Hepatocyte (in vitro differentiated cells): ENCODE results near the gene HDAC8.

ENCODE experiments used
- EZH2phosphoT487 ChIP-seq: fragments of 200-600 bp; sonication (generic); IDR thresholded peaks from one replicate; pipeline ENCODE4 v1.6.1; 2018; ENCODE audit warnings: antibody characterized with exemption, mild to moderate bottlenecking, low read depth, moderate library complexity; ENCODE audit not compliant: unreplicated experiment, severe bottlenecking
- TF ChIP-seq, protein P1 (sequence below): fragments of 200-600 bp; sonication (generic); IDR thresholded peaks from 2 replicates; pipeline ENCODE4 v1.5.1; 2016; ENCODE audit warnings: antibody characterized with exemption, mild to moderate bottlenecking; ENCODE audit not compliant: poor library complexity

DNA sequence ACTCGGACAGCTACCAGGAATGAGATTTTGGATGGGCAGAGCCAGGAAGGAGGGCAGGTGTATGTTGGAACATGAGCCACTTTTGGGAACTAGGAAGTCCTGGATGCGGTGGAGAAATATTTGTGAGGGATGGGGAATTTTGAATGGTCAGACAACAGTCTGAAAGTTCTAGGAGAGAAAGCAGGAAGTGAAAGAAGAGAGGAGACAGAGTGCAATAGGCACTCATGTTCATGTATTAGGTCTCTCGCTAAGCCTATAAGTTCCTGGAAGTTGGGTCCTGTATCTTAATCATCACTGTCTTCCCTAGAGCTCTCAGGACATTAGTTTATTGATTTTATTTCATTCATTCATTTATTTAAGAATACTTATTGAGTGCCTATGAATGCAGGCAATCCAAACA lies 201.2 kb downstream of the HDAC8 start:
- TF ChIP-seq, protein P1, sequence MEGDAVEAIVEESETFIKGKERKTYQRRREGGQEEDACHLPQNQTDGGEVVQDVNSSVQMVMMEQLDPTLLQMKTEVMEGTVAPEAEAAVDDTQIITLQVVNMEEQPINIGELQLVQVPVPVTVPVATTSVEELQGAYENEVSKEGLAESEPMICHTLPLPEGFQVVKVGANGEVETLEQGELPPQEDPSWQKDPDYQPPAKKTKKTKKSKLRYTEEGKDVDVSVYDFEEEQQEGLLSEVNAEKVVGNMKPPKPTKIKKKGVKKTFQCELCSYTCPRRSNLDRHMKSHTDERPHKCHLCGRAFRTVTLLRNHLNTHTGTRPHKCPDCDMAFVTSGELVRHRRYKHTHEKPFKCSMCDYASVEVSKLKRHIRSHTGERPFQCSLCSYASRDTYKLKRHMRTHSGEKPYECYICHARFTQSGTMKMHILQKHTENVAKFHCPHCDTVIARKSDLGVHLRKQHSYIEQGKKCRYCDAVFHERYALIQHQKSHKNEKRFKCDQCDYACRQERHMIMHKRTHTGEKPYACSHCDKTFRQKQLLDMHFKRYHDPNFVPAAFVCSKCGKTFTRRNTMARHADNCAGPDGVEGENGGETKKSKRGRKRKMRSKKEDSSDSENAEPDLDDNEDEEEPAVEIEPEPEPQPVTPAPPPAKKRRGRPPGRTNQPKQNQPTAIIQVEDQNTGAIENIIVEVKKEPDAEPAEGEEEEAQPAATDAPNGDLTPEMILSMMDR: no peak
- TF ChIP-seq EZH2phosphoT487: no peak
